Measurements from ENCODE around the gene GSX1.

DNA sequence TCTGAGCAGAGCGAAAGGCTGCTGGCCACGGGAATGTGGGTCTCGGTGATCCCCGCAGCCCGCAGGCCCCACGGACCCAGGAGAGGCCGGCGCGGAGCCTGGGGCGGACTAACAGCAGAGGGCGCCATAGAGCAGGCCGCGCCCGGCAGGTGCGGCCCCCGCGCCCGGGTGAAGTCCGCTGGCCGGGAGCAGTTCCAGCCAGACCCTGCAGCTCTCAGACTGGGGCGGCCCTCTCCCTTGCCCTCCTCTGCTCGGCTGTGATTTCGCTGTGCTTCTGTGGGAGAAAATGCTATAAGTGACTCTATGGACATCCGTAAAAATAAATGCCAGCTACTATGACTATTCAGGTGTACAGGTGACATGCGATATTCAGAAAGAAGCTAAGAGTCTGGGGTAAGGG is 37.7 kb downstream of the GSX1 start:
- TF ChIP-seq, protein P1, sequence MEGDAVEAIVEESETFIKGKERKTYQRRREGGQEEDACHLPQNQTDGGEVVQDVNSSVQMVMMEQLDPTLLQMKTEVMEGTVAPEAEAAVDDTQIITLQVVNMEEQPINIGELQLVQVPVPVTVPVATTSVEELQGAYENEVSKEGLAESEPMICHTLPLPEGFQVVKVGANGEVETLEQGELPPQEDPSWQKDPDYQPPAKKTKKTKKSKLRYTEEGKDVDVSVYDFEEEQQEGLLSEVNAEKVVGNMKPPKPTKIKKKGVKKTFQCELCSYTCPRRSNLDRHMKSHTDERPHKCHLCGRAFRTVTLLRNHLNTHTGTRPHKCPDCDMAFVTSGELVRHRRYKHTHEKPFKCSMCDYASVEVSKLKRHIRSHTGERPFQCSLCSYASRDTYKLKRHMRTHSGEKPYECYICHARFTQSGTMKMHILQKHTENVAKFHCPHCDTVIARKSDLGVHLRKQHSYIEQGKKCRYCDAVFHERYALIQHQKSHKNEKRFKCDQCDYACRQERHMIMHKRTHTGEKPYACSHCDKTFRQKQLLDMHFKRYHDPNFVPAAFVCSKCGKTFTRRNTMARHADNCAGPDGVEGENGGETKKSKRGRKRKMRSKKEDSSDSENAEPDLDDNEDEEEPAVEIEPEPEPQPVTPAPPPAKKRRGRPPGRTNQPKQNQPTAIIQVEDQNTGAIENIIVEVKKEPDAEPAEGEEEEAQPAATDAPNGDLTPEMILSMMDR (IDR thresholded peaks at IDR 0.05) = peak; percentile 89 to 98 (median 92)
- TF ChIP-seq POLR2A (IDR thresholded peaks at IDR 0.05) = peak in 1 of 3 donors; percentile 11
